ENCODE measurements around the gene TUBGCP2. TPM values are rescaled to one million over a fixed set of nuclear protein-coding genes. Genes with fewer than 3 reads are reported as not detected.

The TUBGCP2 gene
- total RNA-seq, 1 experiment from 2014 or later: 93.7 TPM

DNA sequence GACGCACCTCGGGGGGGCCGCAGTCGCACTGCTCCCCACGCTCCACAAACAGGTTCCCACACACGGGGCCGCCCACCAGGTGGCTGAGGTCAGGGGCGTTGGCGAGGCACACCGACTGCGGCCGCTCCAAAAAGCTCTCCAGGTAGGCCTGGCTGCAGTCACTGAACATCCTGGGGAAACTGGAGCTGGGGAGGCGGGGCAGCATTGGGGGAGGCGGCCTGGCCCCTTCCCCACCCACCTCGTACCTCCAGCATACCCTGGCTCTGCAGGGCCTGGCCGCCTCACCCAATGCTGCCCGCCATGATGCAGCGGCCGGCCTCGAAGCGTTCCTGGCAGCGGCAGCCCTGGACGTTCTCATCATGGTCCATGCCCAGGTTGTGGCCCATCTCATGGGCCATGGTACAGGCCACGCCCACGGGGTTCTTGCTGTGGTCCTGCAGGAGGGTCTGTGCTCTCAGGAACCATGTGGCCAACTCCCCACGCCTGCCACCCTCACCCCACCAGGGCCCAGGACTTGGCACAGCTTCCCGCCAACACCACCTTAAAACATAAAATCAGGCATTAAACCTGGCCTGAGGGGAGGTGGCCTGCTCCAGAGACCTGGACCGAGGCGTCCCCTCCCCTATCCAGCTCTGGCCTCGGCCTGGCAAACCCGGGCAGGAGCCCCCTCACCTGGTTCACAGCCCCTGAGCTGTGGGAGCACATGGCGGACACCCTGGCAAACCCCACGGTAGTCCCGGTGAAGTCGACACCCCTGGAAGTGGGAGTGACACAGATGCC is 37.0 kb downstream of the TUBGCP2 start:
- ChIA-PET CTCF (no interaction called here), POLR2A (interaction anchor here (0.6 kb wide), 1 partner anchor 10 kb away, joined by 3 read pairs; no protein-coding TSS in a partner anchor)
- no peak for TF ChIP-seq SIN3A (IDR thresholded peaks at IDR 0.05; ENCODE audit: borderline replicate concordance, insufficient read depth, low read depth, low read length)
- no peak for TF ChIP-seq POLR2AphosphoS5 (IDR thresholded peaks at IDR 0.05; ENCODE audit: low read depth, low read length)
- TF ChIP-seq, protein P1, sequence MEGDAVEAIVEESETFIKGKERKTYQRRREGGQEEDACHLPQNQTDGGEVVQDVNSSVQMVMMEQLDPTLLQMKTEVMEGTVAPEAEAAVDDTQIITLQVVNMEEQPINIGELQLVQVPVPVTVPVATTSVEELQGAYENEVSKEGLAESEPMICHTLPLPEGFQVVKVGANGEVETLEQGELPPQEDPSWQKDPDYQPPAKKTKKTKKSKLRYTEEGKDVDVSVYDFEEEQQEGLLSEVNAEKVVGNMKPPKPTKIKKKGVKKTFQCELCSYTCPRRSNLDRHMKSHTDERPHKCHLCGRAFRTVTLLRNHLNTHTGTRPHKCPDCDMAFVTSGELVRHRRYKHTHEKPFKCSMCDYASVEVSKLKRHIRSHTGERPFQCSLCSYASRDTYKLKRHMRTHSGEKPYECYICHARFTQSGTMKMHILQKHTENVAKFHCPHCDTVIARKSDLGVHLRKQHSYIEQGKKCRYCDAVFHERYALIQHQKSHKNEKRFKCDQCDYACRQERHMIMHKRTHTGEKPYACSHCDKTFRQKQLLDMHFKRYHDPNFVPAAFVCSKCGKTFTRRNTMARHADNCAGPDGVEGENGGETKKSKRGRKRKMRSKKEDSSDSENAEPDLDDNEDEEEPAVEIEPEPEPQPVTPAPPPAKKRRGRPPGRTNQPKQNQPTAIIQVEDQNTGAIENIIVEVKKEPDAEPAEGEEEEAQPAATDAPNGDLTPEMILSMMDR (IDR thresholded peaks at IDR 0.05): no peak
- TF ChIP-seq, protein P2, sequence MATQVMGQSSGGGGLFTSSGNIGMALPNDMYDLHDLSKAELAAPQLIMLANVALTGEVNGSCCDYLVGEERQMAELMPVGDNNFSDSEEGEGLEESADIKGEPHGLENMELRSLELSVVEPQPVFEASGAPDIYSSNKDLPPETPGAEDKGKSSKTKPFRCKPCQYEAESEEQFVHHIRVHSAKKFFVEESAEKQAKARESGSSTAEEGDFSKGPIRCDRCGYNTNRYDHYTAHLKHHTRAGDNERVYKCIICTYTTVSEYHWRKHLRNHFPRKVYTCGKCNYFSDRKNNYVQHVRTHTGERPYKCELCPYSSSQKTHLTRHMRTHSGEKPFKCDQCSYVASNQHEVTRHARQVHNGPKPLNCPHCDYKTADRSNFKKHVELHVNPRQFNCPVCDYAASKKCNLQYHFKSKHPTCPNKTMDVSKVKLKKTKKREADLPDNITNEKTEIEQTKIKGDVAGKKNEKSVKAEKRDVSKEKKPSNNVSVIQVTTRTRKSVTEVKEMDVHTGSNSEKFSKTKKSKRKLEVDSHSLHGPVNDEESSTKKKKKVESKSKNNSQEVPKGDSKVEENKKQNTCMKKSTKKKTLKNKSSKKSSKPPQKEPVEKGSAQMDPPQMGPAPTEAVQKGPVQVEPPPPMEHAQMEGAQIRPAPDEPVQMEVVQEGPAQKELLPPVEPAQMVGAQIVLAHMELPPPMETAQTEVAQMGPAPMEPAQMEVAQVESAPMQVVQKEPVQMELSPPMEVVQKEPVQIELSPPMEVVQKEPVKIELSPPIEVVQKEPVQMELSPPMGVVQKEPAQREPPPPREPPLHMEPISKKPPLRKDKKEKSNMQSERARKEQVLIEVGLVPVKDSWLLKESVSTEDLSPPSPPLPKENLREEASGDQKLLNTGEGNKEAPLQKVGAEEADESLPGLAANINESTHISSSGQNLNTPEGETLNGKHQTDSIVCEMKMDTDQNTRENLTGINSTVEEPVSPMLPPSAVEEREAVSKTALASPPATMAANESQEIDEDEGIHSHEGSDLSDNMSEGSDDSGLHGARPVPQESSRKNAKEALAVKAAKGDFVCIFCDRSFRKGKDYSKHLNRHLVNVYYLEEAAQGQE (IDR thresholded peaks at IDR 0.05; ENCODE audit: insufficient read depth in 1 of 2, low read depth in 2 of 2, low read length in 1 of 2): no peak
- no peak for TF ChIP-seq TCF7L2 (IDR thresholded peaks at IDR 0.05; ENCODE audit: low read depth, low read length)
- peaks cover 18% of the 10 kb centered on the region for H3K4me1 ChIP-seq (ENCODE audit: control insufficient read depth, insufficient read depth, low read length)
- H3K27me3 ChIP-seq (ENCODE audit: control insufficient read depth, insufficient read depth, low read length): no peaks in the 10 kb centered on the region
- H3K9me3 ChIP-seq (ENCODE audit: control insufficient read depth, insufficient read depth, low read depth, low read length): no peaks in the 10 kb centered on the region
- in situ Hi-C loops (cut with HindIII; ENCODE audit: low pct_unique_long_range_greater_than_20kb, low sequenced_read_pairs) (no loop called here), intact Hi-C loops (cut with micrococcal nuclease; ENCODE audit: unreplicated experiment) (no loop called here)
- H3K36me3 ChIP-seq (ENCODE audit: control insufficient read depth, insufficient read depth, low read length): no peaks in the 10 kb centered on the region
- no TSS peak for BruUV-seq (replicated peaks)
- no peak overlapping the region for H3K4me3 ChIP-seq (ENCODE audit: low read depth in 2 of 2, low read length in 2 of 2)
- no peak for DNase-seq (ENCODE audit: low read depth, low spot score)
- H3K27ac ChIP-seq (ENCODE audit: low read length): no peak overlapping the region
- no peak for ATAC-seq

DNA sequence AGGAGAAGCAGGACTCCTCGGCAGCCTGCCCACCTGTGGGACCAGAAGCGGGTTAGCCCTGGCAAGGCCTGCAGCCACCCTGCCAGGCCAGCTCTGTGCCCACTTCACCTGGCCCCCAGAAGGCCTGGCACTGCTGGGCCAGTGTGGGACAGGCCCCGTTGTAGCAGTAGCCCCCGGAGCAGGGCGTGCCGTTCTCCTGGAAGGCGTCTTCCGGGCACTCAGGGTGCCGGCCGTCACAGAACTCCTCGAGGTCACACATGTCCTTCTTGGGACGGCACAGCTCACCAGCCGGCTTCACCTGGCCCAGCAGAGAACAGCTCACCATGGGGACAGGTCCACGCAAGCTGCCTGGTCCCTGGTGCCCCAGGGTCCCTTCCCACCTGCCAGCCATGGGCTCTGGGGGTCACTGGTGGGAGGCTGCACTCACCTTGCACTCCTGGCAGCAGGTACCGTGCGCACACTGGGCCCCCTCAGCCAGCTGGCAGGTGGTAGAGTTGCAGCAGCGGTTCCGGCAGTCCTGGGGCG is 37.8 kb downstream of the TUBGCP2 start:
- Histone ChIP-seq H3K4me1 (ENCODE audit: control insufficient read depth, insufficient read depth, low read length) (peaks cover 11% of the 10 kb centered on the region), H3K4me3 (ENCODE audit: low read depth in 2 of 2, low read length in 2 of 2) (no peak overlapping the region), H3K27me3 (ENCODE audit: control insufficient read depth, insufficient read depth, low read length) (no peaks in the 10 kb centered on the region), H3K27ac (ENCODE audit: low read length) (no peak overlapping the region), H3K36me3 (ENCODE audit: control insufficient read depth, insufficient read depth, low read length) (no peaks in the 10 kb centered on the region), H3K9me3 (ENCODE audit: control insufficient read depth, insufficient read depth, low read depth, low read length) (no peaks in the 10 kb centered on the region)
- CTCF ChIA-PET: no interaction called here
- POLR2A ChIA-PET: no interaction called here
- TF ChIP-seq, protein P2 (IDR thresholded peaks at IDR 0.05; ENCODE audit: insufficient read depth in 1 of 2, low read depth in 2 of 2, low read length in 1 of 2): no peak
- TF ChIP-seq SIN3A (IDR thresholded peaks at IDR 0.05; ENCODE audit: borderline replicate concordance, insufficient read depth, low read depth, low read length) (no peak), POLR2AphosphoS5 (IDR thresholded peaks at IDR 0.05; ENCODE audit: low read depth, low read length) (no peak), TCF7L2 (IDR thresholded peaks at IDR 0.05; ENCODE audit: low read depth, low read length) (no peak)
- TF ChIP-seq, protein P1 (IDR thresholded peaks at IDR 0.05): no peak
- intact Hi-C loops (cut with micrococcal nuclease; ENCODE audit: unreplicated experiment) (no loop called here), in situ Hi-C loops (cut with HindIII; ENCODE audit: low pct_unique_long_range_greater_than_20kb, low sequenced_read_pairs) (no loop called here)
- ATAC-seq (no peak), DNase-seq (ENCODE audit: low read depth, low spot score) (no peak)
- BruUV-seq (replicated peaks): no TSS peak
